Ishikawa (cell line): ENCODE results near the gene BCR.

Experiments used
- CEBPB ChIP-seq: IDR thresholded peaks from 2 replicates; pipeline ENCODE4 v1.6.1; 2012
- CREB1 ChIP-seq: IDR thresholded peaks from 2 replicates; pipeline ENCODE4 v1.6.1; 2012; ENCODE audit warnings: low read depth
- EGR1 ChIP-seq: IDR thresholded peaks from 2 replicates; pipeline ENCODE4 v1.6.1; 2012
- EP300 ChIP-seq: IDR thresholded peaks from 2 replicates; pipeline ENCODE4 v1.6.1; 2012; ENCODE audit warnings: borderline replicate concordance
- MAX ChIP-seq: IDR thresholded peaks from 2 replicates; pipeline ENCODE4 v1.6.1; 2012
- NFIC ChIP-seq: IDR thresholded peaks from 2 replicates; pipeline ENCODE4 v1.6.1; 2012
- RAD21 ChIP-seq: IDR thresholded peaks from 2 replicates; pipeline ENCODE4 v1.6.1; 2012; ENCODE audit warnings: low read depth
- TCF12 ChIP-seq: IDR thresholded peaks from 2 replicates; pipeline ENCODE4 v1.6.1; 2012; ENCODE audit warnings: low read depth
- TEAD4 ChIP-seq: IDR thresholded peaks from 2 replicates; pipeline ENCODE4 v1.6.1; 2012
- TF ChIP-seq, protein P1 (sequence below): IDR thresholded peaks from 2 replicates; pipeline ENCODE4 v1.6.1; 2012; ENCODE audit warnings: low read depth, mild to moderate bottlenecking

DNA sequence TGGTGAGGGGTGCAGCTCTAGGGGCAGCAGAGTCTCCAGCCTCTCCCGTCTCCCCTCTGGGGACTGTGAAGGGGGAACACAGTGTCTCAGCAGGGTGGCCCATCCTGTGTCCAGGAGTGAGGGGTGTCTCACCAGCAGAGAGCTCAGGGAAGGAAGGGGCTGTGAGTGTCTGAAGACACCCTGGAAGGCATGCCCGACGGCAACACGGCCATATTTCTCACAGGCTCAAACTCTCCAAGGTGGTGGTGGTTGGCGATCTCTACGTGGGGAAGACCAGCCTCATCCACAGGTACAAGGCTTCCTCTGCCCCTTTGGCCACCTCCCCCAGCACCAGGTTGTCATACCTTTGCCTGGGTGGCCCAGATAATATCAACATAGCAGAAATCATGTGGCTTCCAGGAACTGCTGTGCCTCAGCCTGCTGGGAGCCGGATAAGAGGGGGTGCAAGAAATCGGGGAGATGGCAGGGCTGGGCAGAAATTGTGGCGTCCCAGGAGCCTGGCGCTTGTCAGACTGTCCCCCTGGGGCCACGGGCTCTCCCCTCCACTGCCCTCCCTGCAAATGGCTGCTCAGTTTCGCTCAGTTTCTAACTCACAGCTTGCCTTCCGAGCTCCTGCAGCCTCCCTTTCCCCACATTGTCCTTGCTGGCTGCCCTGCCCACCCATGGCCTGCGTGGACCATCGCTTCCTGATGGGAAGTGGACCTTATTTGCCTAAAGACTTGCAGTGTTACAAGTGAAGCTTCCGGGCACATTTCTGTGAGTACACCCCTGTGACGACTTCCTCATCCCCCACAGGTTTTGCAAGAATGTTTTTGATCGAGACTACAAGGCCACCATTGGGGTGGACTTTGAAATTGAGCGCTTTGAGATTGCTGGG, 27.8 kb upstream of the BCR start:
- TF ChIP-seq MAX (no peak), TEAD4 (no peak), TCF12 (no peak), NFIC (no peak), EP300 (no peak), CREB1 (no peak), RAD21 (no peak), CEBPB (no peak), EGR1 (no peak)
- TF ChIP-seq, protein P1, sequence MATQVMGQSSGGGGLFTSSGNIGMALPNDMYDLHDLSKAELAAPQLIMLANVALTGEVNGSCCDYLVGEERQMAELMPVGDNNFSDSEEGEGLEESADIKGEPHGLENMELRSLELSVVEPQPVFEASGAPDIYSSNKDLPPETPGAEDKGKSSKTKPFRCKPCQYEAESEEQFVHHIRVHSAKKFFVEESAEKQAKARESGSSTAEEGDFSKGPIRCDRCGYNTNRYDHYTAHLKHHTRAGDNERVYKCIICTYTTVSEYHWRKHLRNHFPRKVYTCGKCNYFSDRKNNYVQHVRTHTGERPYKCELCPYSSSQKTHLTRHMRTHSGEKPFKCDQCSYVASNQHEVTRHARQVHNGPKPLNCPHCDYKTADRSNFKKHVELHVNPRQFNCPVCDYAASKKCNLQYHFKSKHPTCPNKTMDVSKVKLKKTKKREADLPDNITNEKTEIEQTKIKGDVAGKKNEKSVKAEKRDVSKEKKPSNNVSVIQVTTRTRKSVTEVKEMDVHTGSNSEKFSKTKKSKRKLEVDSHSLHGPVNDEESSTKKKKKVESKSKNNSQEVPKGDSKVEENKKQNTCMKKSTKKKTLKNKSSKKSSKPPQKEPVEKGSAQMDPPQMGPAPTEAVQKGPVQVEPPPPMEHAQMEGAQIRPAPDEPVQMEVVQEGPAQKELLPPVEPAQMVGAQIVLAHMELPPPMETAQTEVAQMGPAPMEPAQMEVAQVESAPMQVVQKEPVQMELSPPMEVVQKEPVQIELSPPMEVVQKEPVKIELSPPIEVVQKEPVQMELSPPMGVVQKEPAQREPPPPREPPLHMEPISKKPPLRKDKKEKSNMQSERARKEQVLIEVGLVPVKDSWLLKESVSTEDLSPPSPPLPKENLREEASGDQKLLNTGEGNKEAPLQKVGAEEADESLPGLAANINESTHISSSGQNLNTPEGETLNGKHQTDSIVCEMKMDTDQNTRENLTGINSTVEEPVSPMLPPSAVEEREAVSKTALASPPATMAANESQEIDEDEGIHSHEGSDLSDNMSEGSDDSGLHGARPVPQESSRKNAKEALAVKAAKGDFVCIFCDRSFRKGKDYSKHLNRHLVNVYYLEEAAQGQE = no peak
